Right lobe of liver (tissue), 4 donors: ENCODE data around the gene APOM.

Experiments used
- CTCF ChIP-seq, 4 donors: fragments of 200-600 bp in 3 of 4; fragments of 450-650 bp in 1 of 4; IDR thresholded peaks; one replicate each; pipeline versions ENCODE4 v1.5.1 to v1.8.0; 2016 to 2022; ENCODE audit warnings: antibody characterized with exemption in 4 of 4, mild to moderate bottlenecking in 2 of 4
- POLR2A ChIP-seq: fragments of 450-650 bp; IDR thresholded peaks from one replicate; pipeline ENCODE4 v1.6.1; 2017; ENCODE audit warnings: antibody characterized with exemption, mild to moderate bottlenecking
- donor health status: DM: no; HTN: no; CAD: no.
- donor health status: DM: no; HTN: no; CAD: no.
- donor health status: DM: no; HTN: yes; CAD: no.

- TF ChIP-seq CTCF (IDR thresholded peaks at IDR 0.05), result no peak
- TF ChIP-seq POLR2A, result no peak
These were observed 39.9 kb upstream of the APOM start for GRCh38 chr6:31615748-31616147.
